Stimulated activated CD8-positive, alpha-beta memory T cell treated with anti-CD3 and anti-CD28 coated beads, Interleukin-12 subunit alpha, Interleukin-12 subunit beta, amount 100 ng/mL, for 24 hours (primary cell): Measurements from ENCODE around the gene METTL8.
"Not testable (repeated sequence)": the region's sequence is repeated elsewhere in the genome, so short reads cannot be mapped to it uniquely, and the experiment has no call there.

ENCODE experiments used
- DNase-seq: peaks from one replicate; pipeline ENCODE4 v3.0.0-alpha.2; 2020; ENCODE audit errors: extremely low read depth

METTL8 gene

DNA sequence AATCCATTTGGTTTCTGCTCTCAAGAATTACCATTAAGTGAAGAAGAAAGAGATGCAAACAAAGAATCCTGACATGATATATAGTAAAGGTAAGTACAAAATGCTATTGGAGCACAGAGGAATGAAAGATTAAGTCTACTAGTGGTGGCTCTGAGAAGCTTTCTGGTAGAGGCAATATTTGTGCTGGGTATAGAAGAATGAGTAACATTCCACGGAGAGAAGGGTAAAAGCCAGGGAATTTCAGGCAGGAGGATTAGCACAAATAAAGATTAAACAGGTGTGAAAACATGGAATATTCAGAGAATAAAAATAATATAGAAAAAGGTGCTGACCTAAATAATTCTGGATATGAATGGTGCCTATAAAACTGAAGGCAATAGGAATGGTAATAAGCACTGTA is 31.8 kb downstream of the METTL8 start:
- DNase-seq, result no peak

DNA sequence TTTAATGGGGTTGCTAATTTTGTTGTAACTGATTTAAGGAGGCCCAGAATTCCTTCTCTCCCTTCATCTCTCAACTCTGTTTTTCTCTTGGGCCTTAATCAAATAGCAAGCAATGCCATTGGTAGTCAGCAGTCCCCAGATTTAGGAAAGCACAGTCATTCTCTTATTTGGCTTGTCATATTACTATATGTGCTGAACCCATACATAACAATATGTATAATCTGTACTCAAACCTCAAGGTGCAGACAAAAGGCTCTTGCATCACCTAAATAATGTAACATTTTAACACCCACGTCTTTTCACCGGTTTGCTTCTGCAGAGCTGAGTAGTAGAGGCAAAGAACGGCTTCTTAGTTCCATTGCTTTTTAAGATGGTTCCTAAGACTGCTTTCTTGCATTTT is 33.4 kb downstream of the METTL8 start:
- no peak for DNase-seq

DNA sequence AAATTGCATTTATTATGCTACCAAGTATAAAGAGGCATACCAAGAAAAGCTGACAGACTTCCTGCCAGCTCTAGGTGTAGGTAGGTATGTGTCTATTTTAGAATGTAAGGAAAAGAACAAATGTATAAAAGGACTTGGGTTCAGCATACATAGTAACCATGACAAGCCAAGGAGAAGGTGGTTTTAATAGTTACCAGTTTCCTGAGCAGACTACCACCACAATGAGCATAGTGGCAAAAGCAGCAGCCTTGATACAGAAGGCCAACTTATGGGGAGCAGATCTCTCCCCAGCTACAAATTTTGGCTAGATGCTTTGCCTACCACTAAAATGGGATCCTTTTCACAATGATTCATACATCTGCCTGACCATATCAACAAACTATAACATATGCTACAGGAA is 34.5 kb downstream of the METTL8 start:
- DNase-seq, result no peak

- no peak for DNase-seq
Measured at GRCh38 chr2:171394164-171394740, 39.5 kb downstream of the METTL8 start.

GRCh38 chr2:171393487-171393886 is 40.3 kb downstream of the METTL8 start:
- DNase-seq, result no peak

GRCh38 chr2:171391532-171391931 is 42.3 kb downstream of the METTL8 start:
- no peak for DNase-seq

GRCh38 chr2:171390941-171391516 is 42.8 kb downstream of the METTL8 start:
- no peak for DNase-seq

DNA sequence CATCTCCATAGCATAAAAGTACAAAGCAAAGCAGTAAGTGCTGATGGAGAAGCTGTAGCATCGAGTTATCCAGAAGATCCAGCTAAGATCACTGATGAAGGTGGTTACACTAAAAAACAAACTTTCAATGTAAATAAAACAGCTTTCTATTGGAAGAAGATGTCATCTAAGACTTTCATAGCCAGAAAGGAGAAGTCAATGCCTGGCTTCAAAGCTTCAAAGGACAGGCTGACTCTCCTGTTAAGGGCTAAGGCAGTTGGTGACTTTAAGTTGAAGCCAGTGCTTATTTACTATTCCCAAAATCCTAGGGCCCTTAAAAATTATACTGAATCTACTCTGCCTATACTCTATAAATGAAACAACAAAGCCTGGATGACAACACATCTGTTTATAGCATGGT is 44.0 kb downstream of the METTL8 start:
- DNase-seq, result no peak

- DNase-seq, result no peak
Measured at GRCh38 chr2:171389325-171389724, 44.5 kb downstream of the METTL8 start.

DNA sequence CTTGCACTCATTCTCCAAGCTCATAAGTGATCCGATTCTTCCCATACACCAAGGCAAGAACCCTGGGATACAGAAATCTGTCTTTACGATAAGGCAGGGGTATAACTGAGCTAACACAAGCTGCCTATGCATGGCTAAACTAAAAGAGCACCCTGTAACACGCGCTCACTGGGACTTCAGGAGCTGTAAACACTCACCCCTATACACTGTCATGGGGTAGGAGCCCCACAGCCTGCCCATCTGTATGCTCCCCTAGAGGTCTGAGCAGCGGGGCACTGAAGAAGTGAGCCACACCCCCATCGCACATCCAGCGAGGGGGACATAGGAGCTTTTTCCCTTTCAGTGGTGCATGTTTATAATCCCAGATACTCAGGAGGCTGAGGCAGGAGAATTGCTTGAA is 46.7 kb downstream of the METTL8 start:
- DNase-seq, result no peak

- DNase-seq, result no peak
Measured at GRCh38 chr2:171386627-171387026, 47.2 kb downstream of the METTL8 start.

DNA sequence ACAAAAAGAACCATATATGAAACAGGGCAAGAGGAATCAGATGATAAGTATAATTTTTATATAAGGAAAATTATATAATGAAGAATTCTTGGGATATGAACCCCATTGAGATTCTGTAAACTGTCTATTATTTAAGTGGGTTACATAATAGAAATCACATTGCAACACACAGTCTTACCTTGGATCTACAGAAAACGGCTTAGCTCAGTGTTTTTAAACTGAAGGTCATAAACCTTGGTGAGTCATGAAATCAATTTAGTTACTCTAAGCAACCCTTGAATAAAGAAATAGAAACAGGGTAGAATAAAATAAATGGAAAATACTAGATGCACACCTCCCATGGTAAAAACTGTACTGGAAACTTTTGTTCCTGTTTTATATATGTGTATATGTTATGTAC is 50.7 kb downstream of the METTL8 start:
- DNase-seq, result no peak

GRCh38 chr2:171382175-171382574 is 51.6 kb downstream of the METTL8 start:
- DNase-seq, result not testable (repeated sequence)

DNA sequence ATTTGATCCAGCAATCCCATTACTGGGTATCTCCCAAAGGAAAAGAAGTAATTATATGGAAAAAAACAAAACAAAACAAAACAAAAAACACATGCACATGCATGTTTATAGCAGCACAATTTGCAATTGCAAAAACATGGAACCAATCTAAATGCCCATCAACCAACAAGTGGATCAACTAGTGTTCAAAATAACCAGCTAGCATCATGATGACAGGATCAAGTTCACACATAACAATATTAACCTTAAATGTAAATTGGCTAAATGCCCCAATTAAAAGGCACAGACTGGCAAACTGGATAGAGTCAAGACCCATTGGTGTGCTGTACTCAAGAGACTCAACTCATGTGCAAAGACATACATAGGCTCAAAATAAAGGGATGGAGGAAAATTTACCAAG is 55.9 kb downstream of the METTL8 start:
- not testable (repeated sequence) for DNase-seq

GRCh38 chr2:171367692-171368091 is 66.1 kb downstream of the METTL8 start:
- DNase-seq, result no peak

- DNase-seq, result no peak
Measured at GRCh38 chr2:171365778-171366177, 68.0 kb downstream of the METTL8 start.

DNA sequence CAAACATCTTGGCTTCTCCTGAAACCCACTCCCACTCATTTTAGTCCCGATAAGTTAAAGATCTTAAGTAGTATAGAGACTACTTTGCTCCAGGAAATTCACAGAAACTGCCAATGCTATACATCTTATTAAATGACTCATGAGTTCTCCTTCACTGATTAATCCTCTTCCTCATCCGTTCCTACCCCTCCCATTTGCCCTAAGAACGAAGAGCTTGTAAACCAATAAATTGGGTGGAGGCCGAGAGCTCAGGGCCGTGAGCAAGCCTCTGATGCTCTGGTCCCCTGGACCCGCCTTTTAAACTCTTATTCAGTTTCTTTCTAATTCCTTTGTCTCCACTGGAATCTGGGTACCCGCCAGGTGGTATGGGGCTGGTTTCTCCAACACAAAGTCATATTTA is 68.6 kb downstream of the METTL8 start:
- DNase-seq, result no peak

GRCh38 chr2:171362396-171362795 is 71.4 kb downstream of the METTL8 start:
- no peak for DNase-seq

DNA sequence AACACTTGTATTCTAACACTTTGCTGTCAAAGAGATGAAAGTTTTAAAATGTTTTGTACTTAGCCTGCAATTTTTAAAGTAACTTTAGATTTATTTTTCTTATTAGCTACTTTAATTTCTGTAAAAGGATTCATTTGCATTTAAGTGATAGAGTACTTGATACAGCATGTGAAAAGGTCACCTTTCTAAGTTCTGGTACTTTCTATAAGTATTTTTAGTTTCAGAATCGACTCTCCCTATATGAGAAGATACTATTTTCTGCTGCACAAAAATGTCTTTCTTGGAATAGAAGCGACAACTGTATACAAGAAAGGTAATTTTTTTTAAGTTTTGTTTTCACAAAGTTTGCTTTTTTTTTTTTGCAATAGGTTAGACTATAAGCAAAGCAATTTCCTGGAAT is 72.9 kb downstream of the METTL8 start:
- DNase-seq, result no peak

DNA sequence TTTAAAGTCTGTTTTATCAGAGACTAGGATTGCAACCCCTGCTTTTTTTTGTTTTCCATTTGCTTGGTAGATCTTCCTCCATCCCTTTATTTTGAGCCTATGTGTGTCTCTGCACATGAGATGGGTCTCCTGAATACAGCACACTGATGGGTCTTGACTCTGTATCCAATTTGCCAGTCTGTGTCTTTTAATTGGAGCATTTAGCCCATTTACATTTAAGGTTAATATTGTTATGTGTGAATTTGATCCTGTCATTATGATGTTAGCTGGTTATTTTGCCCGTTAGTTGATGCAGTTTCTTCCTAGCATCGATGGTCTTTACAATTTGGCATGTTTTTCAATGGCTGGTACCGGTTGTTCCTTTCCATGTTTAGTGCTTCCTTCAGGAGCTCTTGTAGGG is 80.0 kb downstream of the METTL8 start:
- not testable (repeated sequence) for DNase-seq

DNA sequence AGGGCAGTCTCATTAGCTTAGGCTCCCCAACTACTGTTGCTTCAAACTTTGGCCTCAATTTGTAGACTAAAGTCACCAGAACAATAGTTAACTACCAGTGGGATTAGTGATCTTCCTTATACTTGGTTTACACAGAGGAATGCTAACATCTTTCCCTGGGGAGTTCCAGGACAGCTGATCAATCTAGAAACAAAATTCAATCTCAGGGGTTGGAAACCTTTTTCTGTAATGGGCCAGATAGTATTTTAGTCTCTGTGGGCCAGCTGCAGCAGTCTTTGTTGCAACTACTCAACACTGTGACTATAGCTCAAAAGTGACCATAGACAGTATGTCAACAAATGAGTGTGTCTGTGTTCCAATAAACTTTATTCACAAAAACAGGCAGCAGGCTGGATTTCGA is 85.7 kb downstream of the METTL8 start:
- DNase-seq, result no peak

DNA sequence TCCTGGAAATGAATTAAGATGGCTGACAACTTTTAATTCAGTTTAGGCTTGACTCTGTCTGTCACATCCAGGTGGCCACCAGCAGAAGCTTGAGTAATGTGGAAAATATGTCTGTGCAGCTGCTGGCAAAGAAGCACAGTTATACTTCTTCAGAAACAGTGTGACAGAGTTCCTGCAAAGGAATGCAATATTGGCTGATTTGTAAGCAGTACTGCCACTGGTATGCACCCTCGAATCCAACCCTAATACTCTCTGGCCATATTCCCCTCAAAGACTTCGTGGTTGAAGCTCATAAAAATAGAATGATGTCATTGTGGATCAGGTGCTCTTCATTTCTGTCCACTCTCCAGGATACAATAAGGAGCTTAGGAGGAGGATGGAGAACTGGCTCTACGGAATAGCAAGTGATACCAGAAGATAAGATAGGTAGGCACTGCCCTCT is 86.2 kb downstream of the METTL8 start:
- DNase-seq, result no peak

DNA sequence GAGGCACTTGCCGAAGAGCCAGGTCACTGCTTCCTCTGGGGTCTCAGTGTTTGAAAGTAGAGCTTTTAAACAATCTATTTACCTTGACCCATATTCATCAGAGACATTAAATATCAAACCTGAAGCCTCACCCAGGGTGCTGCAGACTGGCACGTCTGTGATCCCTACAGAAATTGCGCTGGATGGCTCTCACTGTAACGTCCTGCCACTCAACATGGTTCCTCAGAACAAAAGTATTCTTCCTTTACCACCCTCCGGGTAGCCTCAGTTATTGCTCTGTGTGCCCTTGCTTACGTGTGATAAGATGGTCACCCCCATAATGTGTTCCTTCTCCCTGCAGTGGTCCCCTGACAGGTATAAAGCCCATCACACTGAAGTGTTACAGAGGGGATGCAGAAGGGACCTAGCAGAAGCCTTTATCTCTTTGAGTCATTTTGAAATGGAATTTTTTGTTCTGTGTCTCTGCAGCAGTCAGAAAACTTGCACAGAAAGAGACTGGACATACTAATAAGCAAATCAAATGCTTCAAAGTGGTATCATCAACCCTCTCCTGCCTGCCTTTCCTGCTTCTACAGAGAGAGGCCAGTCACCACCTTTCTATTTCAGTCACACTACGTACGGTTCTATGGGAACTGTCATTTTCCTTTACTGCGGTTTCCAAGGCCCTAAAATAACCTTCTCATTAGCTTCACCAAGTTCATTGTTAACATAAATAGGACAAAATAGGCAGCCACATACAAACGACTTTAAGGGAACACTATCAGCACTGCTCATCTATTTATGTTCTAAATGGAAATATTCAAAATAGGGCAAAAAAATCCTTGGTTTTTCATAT is 86.8 kb downstream of the METTL8 start:
- no peak for DNase-seq
